LNCaP clone FGC (cell line): ENCODE measurements around the gene MATN3.

ENCODE experiments used
- DNase-seq: peaks from one replicate; pipeline ENCODE4 v3.0.0-alpha.2; 2011; ENCODE audit warnings: low read depth
- H3K4me3 ChIP-seq: 2 replicates; pipeline ENCODE4 v1.5.1; 2011; ENCODE audit warnings: mild to moderate bottlenecking, low read depth, low read length, control low read depth
- TF ChIP-seq, protein P1 (sequence below): IDR thresholded peaks from 2 replicates; pipeline ENCODE4 v1.5.1; 2012; ENCODE audit warnings: mild to moderate bottlenecking; ENCODE audit not compliant: control insufficient read depth, insufficient read depth; ENCODE audit errors: extremely low read depth

MATN3 gene

DNA sequence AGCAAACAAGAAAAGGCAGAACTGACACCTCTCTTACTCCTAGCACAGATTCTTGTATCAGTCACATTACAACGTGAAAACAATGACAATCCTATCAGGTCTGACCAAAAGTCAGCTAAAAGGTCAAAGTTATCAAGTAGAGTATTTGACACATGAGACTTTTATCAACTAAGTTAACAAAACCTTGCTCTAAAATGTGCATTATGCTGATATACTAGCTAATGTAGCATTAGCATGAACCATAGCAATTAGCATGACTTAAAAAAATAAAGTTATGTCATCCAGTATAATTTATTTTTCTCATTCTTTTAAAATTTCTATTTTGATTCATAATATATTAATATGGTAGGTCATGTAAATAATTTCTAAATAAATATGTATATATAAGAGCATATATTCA lies 69.3 kb downstream of the MATN3 start:
- H3K4me3 ChIP-seq, result no peak overlapping the region
- TF ChIP-seq, protein P1, sequence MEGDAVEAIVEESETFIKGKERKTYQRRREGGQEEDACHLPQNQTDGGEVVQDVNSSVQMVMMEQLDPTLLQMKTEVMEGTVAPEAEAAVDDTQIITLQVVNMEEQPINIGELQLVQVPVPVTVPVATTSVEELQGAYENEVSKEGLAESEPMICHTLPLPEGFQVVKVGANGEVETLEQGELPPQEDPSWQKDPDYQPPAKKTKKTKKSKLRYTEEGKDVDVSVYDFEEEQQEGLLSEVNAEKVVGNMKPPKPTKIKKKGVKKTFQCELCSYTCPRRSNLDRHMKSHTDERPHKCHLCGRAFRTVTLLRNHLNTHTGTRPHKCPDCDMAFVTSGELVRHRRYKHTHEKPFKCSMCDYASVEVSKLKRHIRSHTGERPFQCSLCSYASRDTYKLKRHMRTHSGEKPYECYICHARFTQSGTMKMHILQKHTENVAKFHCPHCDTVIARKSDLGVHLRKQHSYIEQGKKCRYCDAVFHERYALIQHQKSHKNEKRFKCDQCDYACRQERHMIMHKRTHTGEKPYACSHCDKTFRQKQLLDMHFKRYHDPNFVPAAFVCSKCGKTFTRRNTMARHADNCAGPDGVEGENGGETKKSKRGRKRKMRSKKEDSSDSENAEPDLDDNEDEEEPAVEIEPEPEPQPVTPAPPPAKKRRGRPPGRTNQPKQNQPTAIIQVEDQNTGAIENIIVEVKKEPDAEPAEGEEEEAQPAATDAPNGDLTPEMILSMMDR, result no peak
- no peak for DNase-seq

GRCh38 chr2:19942199-19942598 lies 70.3 kb downstream of the MATN3 start:
- DNase-seq, result no peak
- H3K4me3 ChIP-seq, result no peak overlapping the region
- TF ChIP-seq, protein P1, result no peak
